Vagina (tissue), 2 donors: ENCODE measurements around the gene DEPDC7.

Experiments
- CTCF ChIP-seq, 3 experiments: fragments of 450-650 bp in 2 of 3; fragments of 200-600 bp in 1 of 3; sonication (generic) in 1 of 3; IDR thresholded peaks; one replicate each; pipeline ENCODE4 v1.5.1; 2017 to 2019; ENCODE audit warnings: antibody characterized with exemption in 3 of 3, mild to moderate bottlenecking in 2 of 3, moderate library complexity in 2 of 3
- POLR2A ChIP-seq, 2 donors: fragments of 450-650 bp; IDR thresholded peaks; one replicate each; pipeline ENCODE4 v1.6.1; 2017; ENCODE audit warnings: antibody characterized with exemption in 2 of 2, mild to moderate bottlenecking in 2 of 2, moderate library complexity in 2 of 2
- POLR2AphosphoS5 ChIP-seq, 2 donors: sonication (generic); formaldehyde crosslinking; IDR thresholded peaks; one replicate each; pipeline ENCODE4 v1.9.0; 2017; ENCODE audit warnings: antibody characterized with exemption in 2 of 2, mild to moderate bottlenecking in 2 of 2, low read depth in 1 of 2; ENCODE audit not compliant: insufficient read depth in 1 of 2

GRCh38 chr11:33067294-33067693 lies 51.6 kb downstream of the DEPDC7 start:
- TF ChIP-seq POLR2A (IDR thresholded peaks at IDR 0.05) = no peak
- TF ChIP-seq CTCF (IDR thresholded peaks at IDR 0.05) = no peak
- TF ChIP-seq POLR2AphosphoS5 (IDR thresholded peaks at IDR 0.05; ENCODE audit: insufficient read depth in 1 of 2, low read depth in 1 of 2) = no peak
